Measurements from ENCODE around the gene PEX5L.
A peak's percentile ranks its signal among the peaks of the same experiment; 100 is the strongest.

PEX5L gene

DNA sequence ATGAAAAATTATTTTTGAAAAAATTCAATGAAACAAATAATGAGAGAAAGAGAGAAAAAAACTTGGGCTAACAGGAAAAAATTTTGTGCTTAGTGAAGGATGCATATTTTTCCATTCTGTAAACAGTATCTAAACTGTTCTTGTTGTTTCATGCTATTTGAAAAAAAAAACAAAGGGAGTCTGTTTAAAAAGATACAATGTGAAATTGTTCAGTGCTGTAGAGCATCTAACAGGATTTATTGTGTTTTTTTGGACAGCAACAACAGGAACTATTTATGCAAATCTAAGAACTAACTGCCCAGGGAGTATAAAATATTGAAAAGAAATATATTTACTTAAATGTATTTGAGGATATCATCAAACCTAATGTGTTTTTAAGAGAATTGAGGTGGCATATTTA is 55.1 kb downstream of the PEX5L start:
- Histone ChIP-seq H3K79me2 (ENCODE audit: low read length) (no peaks in the 10 kb centered on the region), H3K4me1 (ENCODE audit: low read length) (no peaks in the 10 kb centered on the region), H3K36me3 (replicated peaks; ENCODE audit: low read depth, low read length) (no peaks in the 10 kb centered on the region), H3K4me3 (ENCODE audit: low read length) (no peak overlapping the region), H3K9ac (ENCODE audit: low read length) (no peak overlapping the region), H3K9me3 (ENCODE audit: insufficient read depth, low read length) (no peaks in the 10 kb centered on the region), H3K27ac (ENCODE audit: low read length) (no peak overlapping the region), H3K4me2 (ENCODE audit: low read length) (no peak overlapping the region), H3K27me3 (ENCODE audit: low read depth, low read length) (no peaks in the 10 kb centered on the region), H2AFZ (ENCODE audit: low read depth, low read length) (no peak overlapping the region), H4K20me1 (ENCODE audit: insufficient read depth, low read length) (no peaks in the 10 kb centered on the region)
- TF ChIP-seq, protein P1, sequence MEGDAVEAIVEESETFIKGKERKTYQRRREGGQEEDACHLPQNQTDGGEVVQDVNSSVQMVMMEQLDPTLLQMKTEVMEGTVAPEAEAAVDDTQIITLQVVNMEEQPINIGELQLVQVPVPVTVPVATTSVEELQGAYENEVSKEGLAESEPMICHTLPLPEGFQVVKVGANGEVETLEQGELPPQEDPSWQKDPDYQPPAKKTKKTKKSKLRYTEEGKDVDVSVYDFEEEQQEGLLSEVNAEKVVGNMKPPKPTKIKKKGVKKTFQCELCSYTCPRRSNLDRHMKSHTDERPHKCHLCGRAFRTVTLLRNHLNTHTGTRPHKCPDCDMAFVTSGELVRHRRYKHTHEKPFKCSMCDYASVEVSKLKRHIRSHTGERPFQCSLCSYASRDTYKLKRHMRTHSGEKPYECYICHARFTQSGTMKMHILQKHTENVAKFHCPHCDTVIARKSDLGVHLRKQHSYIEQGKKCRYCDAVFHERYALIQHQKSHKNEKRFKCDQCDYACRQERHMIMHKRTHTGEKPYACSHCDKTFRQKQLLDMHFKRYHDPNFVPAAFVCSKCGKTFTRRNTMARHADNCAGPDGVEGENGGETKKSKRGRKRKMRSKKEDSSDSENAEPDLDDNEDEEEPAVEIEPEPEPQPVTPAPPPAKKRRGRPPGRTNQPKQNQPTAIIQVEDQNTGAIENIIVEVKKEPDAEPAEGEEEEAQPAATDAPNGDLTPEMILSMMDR (IDR thresholded peaks at IDR 0.05; ENCODE audit: low read depth, low read length) = no peak
- TF ChIP-seq EZH2phosphoT487 (IDR thresholded peaks at IDR 0.05; ENCODE audit: low read depth) = no peak

DNA sequence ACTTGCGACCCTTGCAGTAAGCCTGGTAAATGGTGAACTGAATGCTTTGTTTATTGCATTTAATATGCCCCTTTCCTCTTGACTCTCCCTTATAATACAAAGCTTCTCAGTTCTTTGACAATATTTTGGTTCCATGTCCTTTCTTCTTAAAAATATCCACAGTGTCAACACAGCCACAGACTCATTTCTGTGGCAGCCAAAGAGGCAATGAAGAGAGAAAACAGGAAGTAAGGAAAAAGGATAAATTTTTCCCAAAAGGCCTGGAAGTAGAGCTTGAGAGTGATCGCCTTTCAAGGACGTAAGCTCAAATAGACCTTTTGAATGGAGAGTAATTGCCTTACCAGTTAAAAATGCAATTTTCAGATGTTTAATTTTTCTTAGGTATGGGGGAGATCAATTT is 59.4 kb downstream of the PEX5L start:
- TF ChIP-seq EZH2phosphoT487 (IDR thresholded peaks at IDR 0.05; ENCODE audit: low read depth) = no peak
- TF ChIP-seq, protein P1 (IDR thresholded peaks at IDR 0.05; ENCODE audit: low read depth, low read length) = no peak
- H3K79me2 ChIP-seq (ENCODE audit: low read length) = no peaks in the 10 kb centered on the region
- H4K20me1 ChIP-seq (ENCODE audit: insufficient read depth, low read length) = no peaks in the 10 kb centered on the region
- H3K4me2 ChIP-seq (ENCODE audit: low read length) = no peak overlapping the region
- H3K27me3 ChIP-seq (ENCODE audit: low read depth, low read length) = no peaks in the 10 kb centered on the region
- H3K9ac ChIP-seq (ENCODE audit: low read length) = no peak overlapping the region
- no peak overlapping the region for H3K4me3 ChIP-seq (ENCODE audit: low read length)
- H3K36me3 ChIP-seq (replicated peaks; ENCODE audit: low read depth, low read length) = no peaks in the 10 kb centered on the region
- no peaks in the 10 kb centered on the region for H3K4me1 ChIP-seq (ENCODE audit: low read length)
- H2AFZ ChIP-seq (ENCODE audit: low read depth, low read length) = no peak overlapping the region
- H3K9me3 ChIP-seq (ENCODE audit: insufficient read depth, low read length) = no peaks in the 10 kb centered on the region
- no peak overlapping the region for H3K27ac ChIP-seq (ENCODE audit: low read length)

DNA sequence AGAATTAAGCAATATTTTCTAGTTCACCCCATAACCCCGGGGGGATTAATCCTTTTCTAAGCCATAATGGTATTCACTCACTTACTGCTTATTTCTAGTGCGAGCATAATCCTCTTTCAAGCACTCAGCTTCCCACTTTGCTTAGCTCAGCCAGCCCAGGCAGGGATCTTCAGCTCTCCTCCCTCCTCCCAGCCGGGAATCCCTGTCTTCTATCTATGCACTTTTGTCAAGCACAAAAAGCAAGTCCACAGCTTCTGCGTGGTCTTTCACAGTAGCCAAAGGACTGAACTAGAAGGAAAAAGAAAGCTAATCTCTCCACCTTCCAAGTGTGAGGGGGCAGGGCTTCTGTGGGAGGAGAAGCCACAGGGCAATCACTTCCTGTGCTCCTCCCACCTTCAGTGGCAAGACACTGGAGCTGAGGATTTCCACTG is 62.8 kb downstream of the PEX5L start:
- no peak overlapping the region for H3K27ac ChIP-seq (ENCODE audit: low read length)
- no peak overlapping the region for H3K4me2 ChIP-seq (ENCODE audit: low read length)
- no peaks in the 10 kb centered on the region for H3K36me3 ChIP-seq (replicated peaks; ENCODE audit: low read depth, low read length)
- H2AFZ ChIP-seq (ENCODE audit: low read depth, low read length) = peak overlapping the region; percentile 25; the same call in 1 of the 2 replicates
- no peaks in the 10 kb centered on the region for H4K20me1 ChIP-seq (ENCODE audit: insufficient read depth, low read length)
- peaks cover 6% of the 10 kb centered on the region for H3K4me1 ChIP-seq (ENCODE audit: low read length)
- H3K9ac ChIP-seq (ENCODE audit: low read length) = no peak overlapping the region
- H3K4me3 ChIP-seq (ENCODE audit: low read length) = no peak overlapping the region
- H3K79me2 ChIP-seq (ENCODE audit: low read length) = no peaks in the 10 kb centered on the region
- no peaks in the 10 kb centered on the region for H3K27me3 ChIP-seq (ENCODE audit: low read depth, low read length)
- no peaks in the 10 kb centered on the region for H3K9me3 ChIP-seq (ENCODE audit: insufficient read depth, low read length)
- TF ChIP-seq, protein P1 (IDR thresholded peaks at IDR 0.05; ENCODE audit: low read depth, low read length) = no peak
- TF ChIP-seq EZH2phosphoT487 (IDR thresholded peaks at IDR 0.05; ENCODE audit: low read depth) = no peak

DNA sequence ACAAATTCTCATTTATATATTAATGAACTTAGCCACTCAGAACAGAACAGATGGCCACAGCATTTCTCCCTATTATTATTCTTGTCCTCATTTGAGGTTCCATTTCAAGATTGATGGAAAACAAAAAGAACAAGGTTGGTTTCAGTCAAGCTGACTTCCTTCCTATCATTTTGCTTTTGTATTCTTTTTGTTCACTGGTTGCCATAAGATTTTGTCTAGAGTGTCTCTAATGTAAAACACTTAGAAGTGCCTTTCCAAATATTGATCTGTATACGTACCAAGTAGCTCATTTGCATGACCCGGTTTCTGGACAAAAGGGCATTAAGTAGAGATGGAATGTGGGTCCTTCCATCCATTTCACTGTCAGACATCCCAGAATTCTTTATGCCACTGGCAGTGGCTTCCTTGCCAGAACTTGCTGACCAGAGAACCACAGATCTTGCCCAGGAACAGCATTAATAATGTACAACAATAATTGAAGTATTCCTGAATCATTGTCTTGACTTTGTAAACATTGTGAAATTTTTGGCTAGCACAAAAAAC is 63.8 kb downstream of the PEX5L start:
- Histone ChIP-seq H3K79me2 (ENCODE audit: low read length) (no peaks in the 10 kb centered on the region), H4K20me1 (ENCODE audit: insufficient read depth, low read length) (no peaks in the 10 kb centered on the region), H3K27me3 (ENCODE audit: low read depth, low read length) (no peaks in the 10 kb centered on the region), H3K9me3 (ENCODE audit: insufficient read depth, low read length) (no peaks in the 10 kb centered on the region), H2AFZ (ENCODE audit: low read depth, low read length) (no peak overlapping the region), H3K9ac (ENCODE audit: low read length) (no peak overlapping the region), H3K27ac (ENCODE audit: low read length) (no peak overlapping the region), H3K4me3 (ENCODE audit: low read length) (no peak overlapping the region), H3K4me1 (ENCODE audit: low read length) (peaks cover 6% of the 10 kb centered on the region), H3K36me3 (replicated peaks; ENCODE audit: low read depth, low read length) (no peaks in the 10 kb centered on the region), H3K4me2 (ENCODE audit: low read length) (no peak overlapping the region)
- TF ChIP-seq EZH2phosphoT487 (IDR thresholded peaks at IDR 0.05; ENCODE audit: low read depth) = no peak
- TF ChIP-seq, protein P1 (IDR thresholded peaks at IDR 0.05; ENCODE audit: low read depth, low read length) = no peak

All from OCI-LY3 (cell line).